ENCODE results near the gene EHD4.

EHD4 gene

GRCh38 chr15:41870689-41871081, 101.7 kb downstream of the EHD4 start:
- Histone ChIP-seq H2AFZ (ENCODE audit: low read length) (no peak overlapping the region), H3K36me3 (ENCODE audit: insufficient read depth, low read length) (no peaks in the 10 kb centered on the region), H3K9ac (ENCODE audit: low read depth, low read length, poor library complexity, severe bottlenecking) (no peak overlapping the region), H4K20me1 (ENCODE audit: insufficient read depth, low read length, poor library complexity, severe bottlenecking) (no peaks in the 10 kb centered on the region), H3K4me3 (ENCODE audit: low read length, poor library complexity, severe bottlenecking) (no peak overlapping the region), H3K4me2 (ENCODE audit: low read depth, low read length, poor library complexity, severe bottlenecking) (no peak overlapping the region), H3K79me2 (ENCODE audit: insufficient read depth, low read length) (no peaks in the 10 kb centered on the region), H3F3A (ENCODE audit: low read depth) (no peaks in the 10 kb centered on the region), H3K9me3 (ENCODE audit: insufficient read depth, low read depth, low read length) (no peaks in the 10 kb centered on the region), H3K9me2 (replicated peaks; ENCODE audit: low read depth, low read length) (no peaks in the 10 kb centered on the region), H3K27me3 (ENCODE audit: insufficient read depth, low read length, poor library complexity, severe bottlenecking) (no peaks in the 10 kb centered on the region), H3K4me1 (ENCODE audit: insufficient read depth, low read length, poor library complexity, severe bottlenecking) (peaks cover 11% of the 10 kb centered on the region)
- TF ChIP-seq EZH2phosphoT487 (IDR thresholded peaks at IDR 0.05; ENCODE audit: borderline replicate concordance), result no peak
- no peak for TF ChIP-seq CTCF (conservative IDR thresholded peaks at IDR 0.05; ENCODE audit: low read length)

GRCh38 chr15:41869770-41870688, 102.3 kb downstream of the EHD4 start:
- Histone ChIP-seq H3K27me3 (ENCODE audit: insufficient read depth, low read length, poor library complexity, severe bottlenecking) (no peaks in the 10 kb centered on the region), H4K20me1 (ENCODE audit: insufficient read depth, low read length, poor library complexity, severe bottlenecking) (no peaks in the 10 kb centered on the region), H3K4me2 (ENCODE audit: low read depth, low read length, poor library complexity, severe bottlenecking) (no peak overlapping the region), H3K36me3 (ENCODE audit: insufficient read depth, low read length) (no peaks in the 10 kb centered on the region), H2AFZ (ENCODE audit: low read length) (no peak overlapping the region), H3K4me1 (ENCODE audit: insufficient read depth, low read length, poor library complexity, severe bottlenecking) (peaks cover 17% of the 10 kb centered on the region), H3F3A (ENCODE audit: low read depth) (no peaks in the 10 kb centered on the region), H3K79me2 (ENCODE audit: insufficient read depth, low read length) (no peaks in the 10 kb centered on the region), H3K4me3 (ENCODE audit: low read length, poor library complexity, severe bottlenecking) (no peak overlapping the region), H3K9ac (ENCODE audit: low read depth, low read length, poor library complexity, severe bottlenecking) (no peak overlapping the region), H3K9me2 (replicated peaks; ENCODE audit: low read depth, low read length) (no peaks in the 10 kb centered on the region), H3K9me3 (ENCODE audit: insufficient read depth, low read depth, low read length) (no peaks in the 10 kb centered on the region)
- TF ChIP-seq EZH2phosphoT487 (IDR thresholded peaks at IDR 0.05; ENCODE audit: borderline replicate concordance) (no peak), CTCF (conservative IDR thresholded peaks at IDR 0.05; ENCODE audit: low read length) (no peak)

GRCh38 chr15:41868321-41868720, 104.0 kb downstream of the EHD4 start:
- Histone ChIP-seq H3K27me3 (ENCODE audit: insufficient read depth, low read length, poor library complexity, severe bottlenecking) (no peaks in the 10 kb centered on the region), H2AFZ (ENCODE audit: low read length) (no peak overlapping the region), H3K9ac (ENCODE audit: low read depth, low read length, poor library complexity, severe bottlenecking) (no peak overlapping the region), H3K4me1 (ENCODE audit: insufficient read depth, low read length, poor library complexity, severe bottlenecking) (peaks cover 23% of the 10 kb centered on the region), H3K9me2 (replicated peaks; ENCODE audit: low read depth, low read length) (no peaks in the 10 kb centered on the region), H3K4me2 (ENCODE audit: low read depth, low read length, poor library complexity, severe bottlenecking) (no peak overlapping the region), H4K20me1 (ENCODE audit: insufficient read depth, low read length, poor library complexity, severe bottlenecking) (no peaks in the 10 kb centered on the region), H3K36me3 (ENCODE audit: insufficient read depth, low read length) (no peaks in the 10 kb centered on the region), H3K79me2 (ENCODE audit: insufficient read depth, low read length) (no peaks in the 10 kb centered on the region), H3K9me3 (ENCODE audit: insufficient read depth, low read depth, low read length) (no peaks in the 10 kb centered on the region), H3F3A (ENCODE audit: low read depth) (no peaks in the 10 kb centered on the region), H3K4me3 (ENCODE audit: low read length, poor library complexity, severe bottlenecking) (no peak overlapping the region)
- TF ChIP-seq CTCF (conservative IDR thresholded peaks at IDR 0.05; ENCODE audit: low read length) (no peak), EZH2phosphoT487 (IDR thresholded peaks at IDR 0.05; ENCODE audit: borderline replicate concordance) (no peak)

Data from Loucy (cell line).